Ovary (tissue), 3 donors: ENCODE data around the gene IFFO2.

ENCODE experiments used
- CTCF ChIP-seq, 3 donors: fragments of 450-650 bp in 2 of 3; fragments of 200-600 bp in 1 of 3; IDR thresholded peaks; one replicate each; pipeline versions ENCODE4 v1.5.1 to v1.8.0; 2016 to 2022; ENCODE audit warnings: antibody characterized with exemption in 3 of 3, mild to moderate bottlenecking in 1 of 3
- EP300 ChIP-seq: sonication (generic); formaldehyde crosslinking; IDR thresholded peaks from one replicate; pipeline ENCODE4 v1.6.1; 2017; ENCODE audit warnings: antibody characterized with exemption
- POLR2A ChIP-seq: fragments of 450-650 bp; IDR thresholded peaks from one replicate; pipeline ENCODE4 v1.6.1; 2017; ENCODE audit warnings: antibody characterized with exemption, mild to moderate bottlenecking, moderate library complexity
- donor health status: DM: no; HTN: no; CAD: no.

DNA sequence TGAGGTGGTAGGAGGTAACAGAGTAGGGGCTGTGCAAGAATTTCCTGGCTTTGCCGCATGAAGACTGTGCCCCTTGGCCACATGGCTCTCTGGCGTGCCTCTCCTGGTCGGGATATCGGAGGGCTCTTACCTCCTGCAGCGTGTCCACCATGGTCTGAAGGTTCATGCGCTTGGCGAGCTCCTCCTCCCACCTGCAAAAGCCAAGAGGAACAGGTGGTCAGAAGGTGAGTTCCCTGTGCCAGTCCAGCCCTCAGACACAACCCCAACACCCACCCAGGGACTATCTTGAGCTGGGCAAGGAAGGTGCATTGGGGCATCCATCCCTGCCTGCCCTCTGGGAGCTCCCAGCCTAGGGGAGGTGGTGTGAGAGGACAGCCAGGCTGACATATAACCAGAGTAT lies 35.5 kb downstream of the IFFO2 start:
- TF ChIP-seq CTCF (IDR thresholded peaks at IDR 0.05) (no peak), POLR2A (no peak), EP300 (no peak)
